ENCODE measurements around the gene SLAMF9.

Gene SLAMF9

GRCh38 chr1:159935719-159936272 is 18.2 kb downstream of the SLAMF9 start:
- H3K27ac ChIP-seq (ENCODE audit: low read depth in 2 of 2, low read length in 2 of 2): no peak overlapping the region
- H3K27me3 ChIP-seq (ENCODE audit: control insufficient read depth in 2 of 2, insufficient read depth in 2 of 2, low read length in 2 of 2): no peaks in the 10 kb centered on the region
- peaks cover 40 to 41% of the 10 kb centered on the region in 2 donors for H3K4me1 ChIP-seq (ENCODE audit: control insufficient read depth in 2 of 2, insufficient read depth in 2 of 2, low read length in 2 of 2)
- no peak overlapping the region for H3K4me3 ChIP-seq (ENCODE audit: low read length in 2 of 2)
- H3K9me3 ChIP-seq (ENCODE audit: control insufficient read depth in 2 of 2, low read length in 2 of 2): no peaks in the 10 kb centered on the region
- no peaks in the 10 kb centered on the region for H3K36me3 ChIP-seq (ENCODE audit: control insufficient read depth in 2 of 2, insufficient read depth in 2 of 2, low read length in 2 of 2)
- H3K9ac ChIP-seq (ENCODE audit: low read depth in 1 of 2, low read length in 2 of 2): no peak overlapping the region

- Histone ChIP-seq H3K9ac (ENCODE audit: low read depth in 1 of 2, low read length in 2 of 2) (no peak overlapping the region), H3K4me3 (ENCODE audit: low read length in 2 of 2) (no peak overlapping the region), H3K9me3 (ENCODE audit: control insufficient read depth in 2 of 2, low read length in 2 of 2) (no peaks in the 10 kb centered on the region), H3K4me1 (ENCODE audit: control insufficient read depth in 2 of 2, insufficient read depth in 2 of 2, low read length in 2 of 2) (peaks cover 38 to 39% of the 10 kb centered on the region in 2 donors), H3K27ac (ENCODE audit: low read depth in 2 of 2, low read length in 2 of 2) (no peak overlapping the region), H3K36me3 (ENCODE audit: control insufficient read depth in 2 of 2, insufficient read depth in 2 of 2, low read length in 2 of 2) (no peaks in the 10 kb centered on the region), H3K27me3 (ENCODE audit: control insufficient read depth in 2 of 2, insufficient read depth in 2 of 2, low read length in 2 of 2) (no peaks in the 10 kb centered on the region)
These were observed 18.7 kb downstream of the SLAMF9 start for GRCh38 chr1:159935305-159935704.

GRCh38 chr1:159934136-159935039 is 19.6 kb downstream of the SLAMF9 start:
- Histone ChIP-seq H3K27ac (ENCODE audit: low read depth in 2 of 2, low read length in 2 of 2) (no peak overlapping the region), H3K9ac (ENCODE audit: low read depth in 1 of 2, low read length in 2 of 2) (no peak overlapping the region), H3K9me3 (ENCODE audit: control insufficient read depth in 2 of 2, low read length in 2 of 2) (no peaks in the 10 kb centered on the region), H3K36me3 (ENCODE audit: control insufficient read depth in 2 of 2, insufficient read depth in 2 of 2, low read length in 2 of 2) (no peaks in the 10 kb centered on the region), H3K4me1 (ENCODE audit: control insufficient read depth in 2 of 2, insufficient read depth in 2 of 2, low read length in 2 of 2) (peaks cover 32 to 33% of the 10 kb centered on the region in 2 donors), H3K4me3 (ENCODE audit: low read length in 2 of 2) (no peak overlapping the region), H3K27me3 (ENCODE audit: control insufficient read depth in 2 of 2, insufficient read depth in 2 of 2, low read length in 2 of 2) (no peaks in the 10 kb centered on the region)

- no peak overlapping the region for H3K4me3 ChIP-seq (ENCODE audit: low read length in 2 of 2)
- H3K4me1 ChIP-seq (ENCODE audit: control insufficient read depth in 2 of 2, insufficient read depth in 2 of 2, low read length in 2 of 2): peaks cover 22 to 23% of the 10 kb centered on the region in 2 donors
- no peaks in the 10 kb centered on the region for H3K27me3 ChIP-seq (ENCODE audit: control insufficient read depth in 2 of 2, insufficient read depth in 2 of 2, low read length in 2 of 2)
- no peaks in the 10 kb centered on the region for H3K9me3 ChIP-seq (ENCODE audit: control insufficient read depth in 2 of 2, low read length in 2 of 2)
- no peaks in the 10 kb centered on the region for H3K36me3 ChIP-seq (ENCODE audit: control insufficient read depth in 2 of 2, insufficient read depth in 2 of 2, low read length in 2 of 2)
- H3K27ac ChIP-seq (ENCODE audit: low read depth in 2 of 2, low read length in 2 of 2): no peak overlapping the region
- H3K9ac ChIP-seq (ENCODE audit: low read depth in 1 of 2, low read length in 2 of 2): no peak overlapping the region
These were observed 20.7 kb downstream of the SLAMF9 start for GRCh38 chr1:159933347-159933746.

- no peak overlapping the region for H3K9ac ChIP-seq (ENCODE audit: low read depth in 1 of 2, low read length in 2 of 2)
These were observed 21.4 kb downstream of the SLAMF9 start for GRCh38 chr1:159932296-159933285.

GRCh38 chr1:159931795-159932173 is 22.3 kb downstream of the SLAMF9 start:
- H3K9me3 ChIP-seq (ENCODE audit: control insufficient read depth in 2 of 2, low read length in 2 of 2): no peaks in the 10 kb centered on the region
- H3K4me3 ChIP-seq (ENCODE audit: low read length in 2 of 2): no peak overlapping the region
- no peaks in the 10 kb centered on the region for H3K36me3 ChIP-seq (ENCODE audit: control insufficient read depth in 2 of 2, insufficient read depth in 2 of 2, low read length in 2 of 2)
- H3K9ac ChIP-seq (ENCODE audit: low read depth in 1 of 2, low read length in 2 of 2): no peak overlapping the region
- H3K27me3 ChIP-seq (ENCODE audit: control insufficient read depth in 2 of 2, insufficient read depth in 2 of 2, low read length in 2 of 2): no peaks in the 10 kb centered on the region
- no peak overlapping the region for H3K27ac ChIP-seq (ENCODE audit: low read depth in 2 of 2, low read length in 2 of 2)
- peaks cover 12 to 13% of the 10 kb centered on the region in 2 donors for H3K4me1 ChIP-seq (ENCODE audit: control insufficient read depth in 2 of 2, insufficient read depth in 2 of 2, low read length in 2 of 2)

More at GRCh38 chr1:159932296-159933285, 21.4 kb downstream of the SLAMF9 start:
- H3K27me3 ChIP-seq (ENCODE audit: control insufficient read depth in 2 of 2, insufficient read depth in 2 of 2, low read length in 2 of 2): no peaks in the 10 kb centered on the region
- H3K4me3 ChIP-seq (ENCODE audit: low read length in 2 of 2): no peak overlapping the region
- H3K4me1 ChIP-seq (ENCODE audit: control insufficient read depth in 2 of 2, insufficient read depth in 2 of 2, low read length in 2 of 2): peaks cover 20% of the 10 kb centered on the region in 2 donors
- no peaks in the 10 kb centered on the region for H3K9me3 ChIP-seq (ENCODE audit: control insufficient read depth in 2 of 2, low read length in 2 of 2)
- no peaks in the 10 kb centered on the region for H3K36me3 ChIP-seq (ENCODE audit: control insufficient read depth in 2 of 2, insufficient read depth in 2 of 2, low read length in 2 of 2)
- H3K27ac ChIP-seq (ENCODE audit: low read depth in 2 of 2, low read length in 2 of 2): no peak overlapping the region

- no peaks in the 10 kb centered on the region for H3K9me3 ChIP-seq (ENCODE audit: control insufficient read depth in 2 of 2, low read length in 2 of 2)
- peaks cover 8% of the 10 kb centered on the region in 2 donors for H3K4me1 ChIP-seq (ENCODE audit: control insufficient read depth in 2 of 2, insufficient read depth in 2 of 2, low read length in 2 of 2)
- no peak overlapping the region for H3K4me3 ChIP-seq (ENCODE audit: low read length in 2 of 2)
- no peaks in the 10 kb centered on the region for H3K27me3 ChIP-seq (ENCODE audit: control insufficient read depth in 2 of 2, insufficient read depth in 2 of 2, low read length in 2 of 2)
- H3K9ac ChIP-seq (ENCODE audit: low read depth in 1 of 2, low read length in 2 of 2): no peak overlapping the region
- H3K27ac ChIP-seq (ENCODE audit: low read depth in 2 of 2, low read length in 2 of 2): no peak overlapping the region
- no peaks in the 10 kb centered on the region for H3K36me3 ChIP-seq (ENCODE audit: control insufficient read depth in 2 of 2, insufficient read depth in 2 of 2, low read length in 2 of 2)
These were observed 22.8 kb downstream of the SLAMF9 start for GRCh38 chr1:159931101-159931794.

- no peaks in the 10 kb centered on the region for H3K9me3 ChIP-seq (ENCODE audit: control insufficient read depth in 2 of 2, low read length in 2 of 2)
- no peaks in the 10 kb centered on the region for H3K36me3 ChIP-seq (ENCODE audit: control insufficient read depth in 2 of 2, insufficient read depth in 2 of 2, low read length in 2 of 2)
- H3K27ac ChIP-seq (ENCODE audit: low read depth in 2 of 2, low read length in 2 of 2): no peak overlapping the region
- no peak overlapping the region for H3K9ac ChIP-seq (ENCODE audit: low read depth in 1 of 2, low read length in 2 of 2)
- H3K4me3 ChIP-seq (ENCODE audit: low read length in 2 of 2): no peak overlapping the region
- H3K4me1 ChIP-seq (ENCODE audit: control insufficient read depth in 2 of 2, insufficient read depth in 2 of 2, low read length in 2 of 2): peaks cover 11 to 13% of the 10 kb centered on the region in 2 donors
- no peaks in the 10 kb centered on the region for H3K27me3 ChIP-seq (ENCODE audit: control insufficient read depth in 2 of 2, insufficient read depth in 2 of 2, low read length in 2 of 2)
These were observed 23.4 kb downstream of the SLAMF9 start for GRCh38 chr1:159930634-159931033.

GRCh38 chr1:159930216-159930615 is 23.8 kb downstream of the SLAMF9 start:
- no peaks in the 10 kb centered on the region for H3K36me3 ChIP-seq (ENCODE audit: control insufficient read depth in 2 of 2, insufficient read depth in 2 of 2, low read length in 2 of 2)
- H3K9me3 ChIP-seq (ENCODE audit: control insufficient read depth in 2 of 2, low read length in 2 of 2): no peaks in the 10 kb centered on the region
- no peak overlapping the region for H3K27ac ChIP-seq (ENCODE audit: low read depth in 2 of 2, low read length in 2 of 2)
- no peaks in the 10 kb centered on the region for H3K27me3 ChIP-seq (ENCODE audit: control insufficient read depth in 2 of 2, insufficient read depth in 2 of 2, low read length in 2 of 2)
- H3K4me3 ChIP-seq (ENCODE audit: low read length in 2 of 2): no peak overlapping the region
- peaks cover 13 to 16% of the 10 kb centered on the region in 2 donors for H3K4me1 ChIP-seq (ENCODE audit: control insufficient read depth in 2 of 2, insufficient read depth in 2 of 2, low read length in 2 of 2)
- H3K9ac ChIP-seq (ENCODE audit: low read depth in 1 of 2, low read length in 2 of 2): no peak overlapping the region

Data from mucosa of rectum (tissue), 2 donors.